HepG2 (cell line): Measurements from ENCODE around the gene ALKBH4. TPM values are rescaled to one million over a fixed set of nuclear protein-coding genes. Genes with fewer than 3 reads are reported as not detected.

ENCODE experiments used
- ATAC-seq: fragments of 200-7000 bp; cut with Tn5 transposase; 3 replicates; pipeline ENCODE4 v1.9.1; 2020; ENCODE audit warnings: mild to moderate bottlenecking, moderate library complexity
- BruUV-seq: library from RNA; stranded (reverse); fragments of 400-500 nt; replicated peaks from 2 replicates; lab custom pipeline; 2021; lab: Mats Ljungman, UMichigan
- CTCF ChIA-PET: fragments of 300-600 bp; formaldehyde crosslinking; extraction: SDS; loops from one replicate; lab custom pipeline; 2021; ENCODE audit warnings: low total read pairs, inconsistent platforms, low intra/inter-chr PET ratio; lab: Yijun Ruan, JAX
- POLR2A ChIA-PET: fragments of 350-600 bp; sonication (Branson Sonifier 250); formaldehyde crosslinking; loops from one replicate; lab custom pipeline; 2020; ENCODE audit warnings: antibody characterized with exemption, inconsistent platforms; lab: Yijun Ruan, JAX
- DNase-seq: peaks from one replicate; pipeline ENCODE4 v3.0.0-alpha.2; 2015; ENCODE audit warnings: low spot score
- FAIRE-seq: peaks from 3 replicates; lab custom pipeline; 2011; peaks lifted over from hg19 to GRCh38; lab: Jason Lieb, UNC
- H2AFZ ChIP-seq: one replicate; pipeline ENCODE4 v1.6.1; 2011; ENCODE audit warnings: low read length, inconsistent platforms
- H3K27ac ChIP-seq: fragments of 300-600 bp; 3 replicates; pipeline ENCODE4 v1.8.0; 2011; ENCODE audit warnings: mixed run types, mild to moderate bottlenecking, mixed read lengths, low read length, inconsistent platforms; ENCODE audit not compliant: insufficient read depth; ENCODE audit errors: extremely low read length
- H3K27me3 ChIP-seq, 2 experiments: fragments of 200-600 bp in 1 of 2; 2 replicates in 1 of 2; 3 replicates in 1 of 2; pipeline versions ENCODE4 v1.6.0 to v1.8.0; 2011; ENCODE audit warnings: low read length in 2 of 2, mild to moderate bottlenecking in 2 of 2, moderate library complexity in 2 of 2, inconsistent platforms in 1 of 2; ENCODE audit not compliant: insufficient read depth in 2 of 2, control insufficient read depth in 1 of 2
- H3K36me3 ChIP-seq, 2 experiments: fragments of 200-600 bp in 1 of 2; replicated peaks in 1 of 2; 2 replicates in 1 of 2; 3 replicates in 1 of 2; pipeline versions ENCODE4 v1.5.1 to v1.8.0; 2011; ENCODE audit warnings: low read length in 2 of 2, inconsistent platforms in 1 of 2; ENCODE audit not compliant: insufficient read depth in 2 of 2, control insufficient read depth in 1 of 2
- H3K4me1 ChIP-seq: 2 replicates; pipeline ENCODE4 v1.5.1; 2012; ENCODE audit warnings: low read length, inconsistent platforms; ENCODE audit not compliant: insufficient read depth
- H3K4me2 ChIP-seq: 2 replicates; pipeline ENCODE4 v1.6.0; 2011; ENCODE audit warnings: low read depth, low read length, inconsistent platforms
- H3K4me3 ChIP-seq, 3 experiments: fragments of 200-600 bp in 1 of 3; sonication (generic), shearing (Covaris generic) in 1 of 3; replicated peaks in 1 of 3; 2 replicates each; pipeline ENCODE4 v1.5.1; 2011 to 2016; ENCODE audit warnings: low read length in 3 of 3, inconsistent platforms in 2 of 3, low read depth in 2 of 3, mild to moderate bottlenecking in 2 of 3, control low read depth in 1 of 3, mixed read lengths in 1 of 3; ENCODE audit not compliant: insufficient read depth in 1 of 3
- H3K79me2 ChIP-seq: one replicate; pipeline ENCODE4 v1.6.1; 2011; ENCODE audit warnings: low read length, inconsistent platforms; ENCODE audit not compliant: insufficient read depth
- H3K9ac ChIP-seq: 2 replicates; pipeline ENCODE4 v1.6.0; 2011; ENCODE audit warnings: mild to moderate bottlenecking, low read depth, low read length, inconsistent platforms; ENCODE audit not compliant: insufficient read depth
- H3K9me3 ChIP-seq: 2 replicates; pipeline ENCODE4 v1.5.1; 2012; ENCODE audit warnings: mild to moderate bottlenecking, low read length
- H4K20me1 ChIP-seq: 2 replicates; pipeline ENCODE4 v1.6.0; 2011; ENCODE audit warnings: inconsistent platforms, mild to moderate bottlenecking, low read length, moderate library complexity; ENCODE audit not compliant: insufficient read depth
- AHDC1 ChIP-seq: sonication (generic); formaldehyde crosslinking; IDR thresholded peaks from 2 replicates; pipeline ENCODE4 v1.5.1; 2020; ENCODE audit warnings: mild to moderate bottlenecking, missing genetic modification reagents, borderline replicate concordance
- FIP1L1 ChIP-seq: fragments of 200-400 bp; formaldehyde crosslinking; IDR thresholded peaks from 2 replicates; pipeline ENCODE4 v1.6.1; 2018; ENCODE audit warnings: low read depth, mild to moderate bottlenecking, low read length, moderate library complexity, borderline replicate concordance; ENCODE audit not compliant: insufficient read depth
- FOXC1 ChIP-seq: sonication (generic); formaldehyde crosslinking; IDR thresholded peaks from 2 replicates; pipeline ENCODE4 v1.8.0; 2022; ENCODE audit warnings: mild to moderate bottlenecking, missing genetic modification reagents, borderline replicate concordance
- FOXO1 ChIP-seq: sonication (generic); formaldehyde crosslinking; IDR thresholded peaks from 2 replicates; pipeline ENCODE4 v1.4.0; 2020; ENCODE audit warnings: missing genetic modification reagents
- IRF1 ChIP-seq: sonication (generic); formaldehyde crosslinking; IDR thresholded peaks from 2 replicates; pipeline ENCODE4 v1.4.0; 2020; ENCODE audit warnings: low read depth, mild to moderate bottlenecking, missing genetic modification reagents
- LCORL ChIP-seq, 2 experiments: fragments of 450-650 bp in 1 of 2; sonication (generic) in 1 of 2; formaldehyde crosslinking in 1 of 2; IDR thresholded peaks; 2 replicates each; pipeline versions ENCODE4 v1.5.0 to v1.6.1; 2017 to 2020; ENCODE audit warnings: antibody characterized with exemption in 1 of 2, missing genetic modification reagents in 1 of 2
- NFATC3 ChIP-seq: sonication (generic); formaldehyde crosslinking; IDR thresholded peaks from 2 replicates; pipeline ENCODE4 v1.5.1; 2020; ENCODE audit warnings: mild to moderate bottlenecking, missing genetic modification reagents
- PRMT3 ChIP-seq: sonication (generic); formaldehyde crosslinking; IDR thresholded peaks from 2 replicates; pipeline ENCODE4 v1.8.1; 2022; ENCODE audit warnings: low read depth, mild to moderate bottlenecking, moderate library complexity, missing genetic modification reagents, borderline replicate concordance
- SP5 ChIP-seq: IDR thresholded peaks from 2 replicates; pipeline ENCODE4 v1.6.1; 2016; ENCODE audit warnings: low read depth, borderline replicate concordance
- ZC3H13 ChIP-seq: sonication (generic); formaldehyde crosslinking; IDR thresholded peaks from 2 replicates; pipeline ENCODE4 v1.8.1; 2023; ENCODE audit warnings: mild to moderate bottlenecking, missing genetic modification reagents, moderate library complexity
- ZNF20 ChIP-seq: sonication (generic); formaldehyde crosslinking; IDR thresholded peaks from 2 replicates; pipeline ENCODE4 v1.4.0; 2020; ENCODE audit warnings: mild to moderate bottlenecking, moderate library complexity, missing genetic modification reagents
- ZNF280B ChIP-seq: sonication (generic); formaldehyde crosslinking; IDR thresholded peaks from 2 replicates; pipeline ENCODE4 v1.5.0; 2020; ENCODE audit warnings: missing genetic modification reagents, mild to moderate bottlenecking, borderline replicate concordance
- ZNF768 ChIP-seq: sonication (generic); formaldehyde crosslinking; IDR thresholded peaks from 2 replicates; pipeline ENCODE4 v1.4.0; 2020; ENCODE audit warnings: missing genetic modification reagents
- ZNF784 ChIP-seq: sonication (generic); formaldehyde crosslinking; IDR thresholded peaks from 2 replicates; pipeline ENCODE4 v1.5.1; 2020; ENCODE audit warnings: missing genetic modification reagents, mild to moderate bottlenecking, borderline replicate concordance
- WGBS: methylation state at CpG from one replicate; pipeline ENCODE4 v1.1.6; 2017; ENCODE audit warnings: low lambda C conversion rate; 5-methylcytosine and 5-hydroxymethylcytosine counted together
- in situ Hi-C: cut with HindIII; loops from 2 replicates; pipeline ENCODE4 v1.10.0; 2017; ENCODE audit warnings: low pct_unique_long_range_greater_than_20kb; ENCODE audit not compliant: extremely low pct_ligation_motif_present
- intact Hi-C: fragments of 100-400 bp; cut with micrococcal nuclease; formaldehyde crosslinking; loops from one replicate; pipeline ENCODE4 v1.10.0; 2022; ENCODE audit not compliant: unreplicated experiment
- polyA plus RNA-seq, 8 experiments: library from polyadenylated mRNA; depleted of rRNA in 3 of 8; stranded (reverse) in 7 of 8; unstranded in 1 of 8; fragments of >200 nt; fragmentation: Illumina TruSeq in 4 of 8; extraction: Trizol in 4 of 8; gene quantifications; 2 replicates each; pipeline versions ENCODE4 v1.2.1 to v1.2.3, GENCODE V29; 2011 to 2016; ENCODE audit warnings: low read depth in 4 of 8, missing spikeins in 1 of 8, mixed read lengths in 1 of 8; ENCODE audit not compliant: insufficient read depth in 1 of 8
- total RNA-seq, 5 experiments: library from RNA; depleted of rRNA; stranded (reverse); fragments of >200 nt; fragmentation: Illumina TruSeq; extraction: Trizol; gene quantifications; 2 replicates each; pipeline ENCODE4 v1.2.3, GENCODE V29; 2016; ENCODE audit warnings: low read depth in 1 of 5

The ALKBH4 gene
- total and polyA plus RNA-seq, 2 of the 13 experiments (the other 11 are each of a cell fraction or from before 2014, with no cell fraction given): 2.6 to 8.8 TPM

GRCh38 chr7:102432442-102433218 is 32.0 kb downstream of the ALKBH4 start:
- ChIA-PET CTCF (no interaction called here), POLR2A (no interaction called here)
- Histone ChIP-seq H3K4me2 (peak overlapping the region; percentile 82), H3K36me3 (no peaks in the 10 kb centered on the region), H3K4me3 (peak overlapping the region; percentile 71 to 81 (median 75); a peak in 5 of 6 replicates), H2AFZ (no peak overlapping the region), H3K27me3 (no peaks in the 10 kb centered on the region), H3K27ac (no peak overlapping the region), H3K4me1 (peaks cover 35% of the 10 kb centered on the region), H3K9ac (no peak overlapping the region), H3K79me2 (no peaks in the 10 kb centered on the region), H3K9me3 (no peaks in the 10 kb centered on the region), H4K20me1 (no peaks in the 10 kb centered on the region)
- no TSS peak for BruUV-seq
- in situ Hi-C loops (no loop called here), intact Hi-C loops (no loop called here)
- ATAC-seq: peak; percentile 51
- 10% methylated on average over 20 of the region's 27 CpGs for WGBS
- FAIRE-seq: no peak
- no peak for DNase-seq
- no peak for TF ChIP-seq ZNF784
- TF ChIP-seq ZNF20: no peak
- no peak for TF ChIP-seq FOXO1
- no peak for TF ChIP-seq FIP1L1
- no peak for TF ChIP-seq FOXC1 (CRISPR knock-in tag)
- TF ChIP-seq ZC3H13: no peak
- TF ChIP-seq IRF1: no peak
- 0 out of 2 replicates have a peak, but pooled peaks have one; percentile 5 for TF ChIP-seq SP5 (CRISPR knock-in tag)
- TF ChIP-seq PRMT3 (CRISPR knock-in tag): no peak
- no peak for TF ChIP-seq AHDC1 (CRISPR knock-in tag)
- TF ChIP-seq ZNF768 (CRISPR knock-in tag): no peak
- no peak for TF ChIP-seq NFATC3 (CRISPR knock-in tag)
- TF ChIP-seq ZNF280B (CRISPR knock-in tag): no peak
- TF ChIP-seq LCORL (IDR thresholded peaks at IDR 0.05): no peak
- TF ChIP-seq LCORL (CRISPR knock-in tag; IDR thresholded peaks at IDR 0.05): 0 out of 2 replicates have a peak, but pooled peaks have one; percentile 28
